Neutrophil (primary cell): ENCODE measurements around the gene LMOD2.

Source experiments
- H3K27ac ChIP-seq: fragments of 200-600 bp; sonication (generic); 2 replicates; pipeline ENCODE4 v1.5.1; 2016; ENCODE audit warnings: mild to moderate bottlenecking, moderate library complexity
- H3K27me3 ChIP-seq: fragments of 200-600 bp; sonication (generic); 2 replicates; pipeline ENCODE4 v1.6.0; 2016; ENCODE audit warnings: mild to moderate bottlenecking
- H3K36me3 ChIP-seq: fragments of 200-600 bp; sonication (generic); 2 replicates; pipeline ENCODE4 v1.5.1; 2017
- H3K4me1 ChIP-seq, 2 experiments: fragments of 200-600 bp in 1 of 2; sonication (generic) in 1 of 2; 1 replicate in 1 of 2; 2 replicates in 1 of 2; pipeline versions ENCODE4 v1.5.1 to v1.6.1; 2013 to 2016; ENCODE audit warnings: low read depth in 1 of 2, low read length in 1 of 2, mild to moderate bottlenecking in 1 of 2, moderate library complexity in 1 of 2; ENCODE audit not compliant: control insufficient read depth in 1 of 2, insufficient read depth in 1 of 2
- H3K4me3 ChIP-seq, 2 experiments: fragments of 200-600 bp in 1 of 2; sonication (generic) in 1 of 2; 1 replicate in 1 of 2; 2 replicates in 1 of 2; pipeline ENCODE4 v1.5.1; 2013 to 2016; ENCODE audit warnings: low read depth in 1 of 2, low read length in 1 of 2, mild to moderate bottlenecking in 1 of 2, moderate library complexity in 1 of 2
- H3K9me3 ChIP-seq: fragments of 200-600 bp; sonication (generic); 2 replicates; pipeline ENCODE4 v1.5.1; 2016
- TF ChIP-seq, protein P1 (sequence below): fragments of 200-600 bp; sonication (generic); IDR thresholded peaks from 2 replicates; pipeline ENCODE4 v1.5.1; 2016; ENCODE audit warnings: antibody characterized with exemption

LMOD2 gene

DNA sequence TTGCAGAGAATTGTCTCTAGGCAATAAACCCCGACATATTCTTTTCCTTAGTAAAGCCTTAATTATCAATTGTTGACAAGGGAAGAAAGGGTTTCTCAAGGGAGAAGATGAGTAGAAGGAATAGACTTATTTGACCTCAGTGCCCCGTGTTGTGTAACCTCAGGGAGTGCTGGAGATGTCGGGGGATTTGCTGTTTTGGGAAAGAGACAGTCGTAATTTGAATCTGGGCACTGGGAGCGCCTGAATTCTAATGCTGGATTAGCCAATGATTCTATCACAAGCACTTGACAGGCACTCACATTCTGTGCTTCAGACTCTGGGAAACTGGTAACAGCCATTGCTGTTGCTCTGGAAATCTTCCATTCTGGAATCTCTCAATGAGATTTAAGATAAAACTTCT is 13.8 kb upstream of the LMOD2 start:
- peaks cover 57% of the 10 kb centered on the region for H3K27me3 ChIP-seq
- peaks cover 11 to 16% of the 10 kb centered on the region in 2 experiments for H3K4me1 ChIP-seq
- no peaks in the 10 kb centered on the region for H3K9me3 ChIP-seq
- no peaks in the 10 kb centered on the region for H3K36me3 ChIP-seq
- H3K27ac ChIP-seq = no peak overlapping the region
- no peak overlapping the region for H3K4me3 ChIP-seq
- TF ChIP-seq, protein P1, sequence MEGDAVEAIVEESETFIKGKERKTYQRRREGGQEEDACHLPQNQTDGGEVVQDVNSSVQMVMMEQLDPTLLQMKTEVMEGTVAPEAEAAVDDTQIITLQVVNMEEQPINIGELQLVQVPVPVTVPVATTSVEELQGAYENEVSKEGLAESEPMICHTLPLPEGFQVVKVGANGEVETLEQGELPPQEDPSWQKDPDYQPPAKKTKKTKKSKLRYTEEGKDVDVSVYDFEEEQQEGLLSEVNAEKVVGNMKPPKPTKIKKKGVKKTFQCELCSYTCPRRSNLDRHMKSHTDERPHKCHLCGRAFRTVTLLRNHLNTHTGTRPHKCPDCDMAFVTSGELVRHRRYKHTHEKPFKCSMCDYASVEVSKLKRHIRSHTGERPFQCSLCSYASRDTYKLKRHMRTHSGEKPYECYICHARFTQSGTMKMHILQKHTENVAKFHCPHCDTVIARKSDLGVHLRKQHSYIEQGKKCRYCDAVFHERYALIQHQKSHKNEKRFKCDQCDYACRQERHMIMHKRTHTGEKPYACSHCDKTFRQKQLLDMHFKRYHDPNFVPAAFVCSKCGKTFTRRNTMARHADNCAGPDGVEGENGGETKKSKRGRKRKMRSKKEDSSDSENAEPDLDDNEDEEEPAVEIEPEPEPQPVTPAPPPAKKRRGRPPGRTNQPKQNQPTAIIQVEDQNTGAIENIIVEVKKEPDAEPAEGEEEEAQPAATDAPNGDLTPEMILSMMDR = no peak

DNA sequence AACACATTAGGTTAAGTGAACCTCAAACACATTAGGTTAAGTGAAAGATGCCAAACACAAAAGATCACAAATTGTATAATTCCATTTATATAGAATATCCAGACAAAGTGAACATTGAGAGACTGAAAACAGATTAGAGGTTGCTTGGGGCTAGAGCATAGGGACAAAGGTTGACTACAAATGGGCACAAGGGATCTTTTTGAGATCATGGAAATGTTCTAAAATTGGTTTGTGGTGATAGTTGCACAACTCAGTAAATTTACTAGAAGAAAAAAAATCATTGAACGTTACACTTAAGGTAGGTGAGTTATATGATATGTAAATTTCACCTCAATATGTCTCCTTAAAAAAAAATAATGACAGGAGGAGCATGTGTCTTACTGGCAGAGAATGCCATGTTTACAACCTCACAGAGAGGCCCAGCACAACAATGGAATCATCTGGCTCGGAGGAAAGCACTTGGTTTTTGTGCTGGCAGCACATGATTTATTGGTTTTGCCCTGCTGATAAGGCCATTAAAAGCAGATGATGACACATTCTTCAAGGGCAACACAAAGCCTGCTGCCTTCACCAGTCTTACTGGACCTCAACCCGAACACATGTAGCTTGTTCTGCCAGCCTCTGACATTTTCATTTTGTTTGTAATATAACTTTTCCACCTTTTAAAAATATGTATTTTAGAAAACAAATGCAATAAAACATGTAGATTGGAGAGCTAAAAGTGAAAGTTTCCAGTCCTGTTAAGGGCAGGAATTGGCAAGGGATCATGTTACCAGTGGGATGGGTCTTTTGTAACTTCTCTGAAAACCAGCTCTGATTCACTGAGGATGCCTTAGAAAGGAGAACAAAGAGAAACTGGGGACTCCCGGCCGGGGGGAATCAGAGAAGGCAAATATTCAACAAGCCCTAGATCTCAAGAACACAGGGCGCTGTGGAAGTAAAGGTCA is 11.9 kb upstream of the LMOD2 start:
- TF ChIP-seq, protein P1 = no peak
- H3K4me3 ChIP-seq = no peak overlapping the region
- no peaks in the 10 kb centered on the region for H3K9me3 ChIP-seq
- H3K4me1 ChIP-seq = peaks cover 18 to 27% of the 10 kb centered on the region in 2 experiments
- H3K36me3 ChIP-seq = no peaks in the 10 kb centered on the region
- peaks cover 40% of the 10 kb centered on the region for H3K27me3 ChIP-seq
- H3K27ac ChIP-seq = no peak overlapping the region

DNA sequence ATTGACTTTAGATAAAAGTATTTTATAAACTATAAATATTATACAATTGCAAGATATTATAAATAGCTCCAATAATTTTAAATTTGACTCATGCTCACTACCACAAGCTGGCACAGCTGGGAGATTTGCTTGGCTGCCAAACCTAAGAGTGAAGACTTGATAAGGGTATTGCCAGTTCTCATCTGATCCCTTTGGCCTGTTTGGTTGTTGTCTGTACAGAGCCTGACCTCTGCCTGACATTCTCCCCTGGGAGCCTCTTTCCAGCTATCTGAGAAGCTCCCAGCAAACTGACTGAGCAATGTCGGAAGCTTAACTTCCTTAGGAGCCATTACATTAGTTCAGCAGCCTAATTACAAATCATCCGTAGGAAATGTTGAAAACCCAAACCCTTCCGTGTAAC is 10.2 kb upstream of the LMOD2 start:
- Histone ChIP-seq H3K36me3 (no peaks in the 10 kb centered on the region), H3K9me3 (no peaks in the 10 kb centered on the region), H3K27me3 (peaks cover 28% of the 10 kb centered on the region), H3K4me3 (no peak overlapping the region), H3K27ac (no peak overlapping the region), H3K4me1 (peaks cover 19 to 30% of the 10 kb centered on the region in 2 experiments)
- TF ChIP-seq, protein P1 = no peak

DNA sequence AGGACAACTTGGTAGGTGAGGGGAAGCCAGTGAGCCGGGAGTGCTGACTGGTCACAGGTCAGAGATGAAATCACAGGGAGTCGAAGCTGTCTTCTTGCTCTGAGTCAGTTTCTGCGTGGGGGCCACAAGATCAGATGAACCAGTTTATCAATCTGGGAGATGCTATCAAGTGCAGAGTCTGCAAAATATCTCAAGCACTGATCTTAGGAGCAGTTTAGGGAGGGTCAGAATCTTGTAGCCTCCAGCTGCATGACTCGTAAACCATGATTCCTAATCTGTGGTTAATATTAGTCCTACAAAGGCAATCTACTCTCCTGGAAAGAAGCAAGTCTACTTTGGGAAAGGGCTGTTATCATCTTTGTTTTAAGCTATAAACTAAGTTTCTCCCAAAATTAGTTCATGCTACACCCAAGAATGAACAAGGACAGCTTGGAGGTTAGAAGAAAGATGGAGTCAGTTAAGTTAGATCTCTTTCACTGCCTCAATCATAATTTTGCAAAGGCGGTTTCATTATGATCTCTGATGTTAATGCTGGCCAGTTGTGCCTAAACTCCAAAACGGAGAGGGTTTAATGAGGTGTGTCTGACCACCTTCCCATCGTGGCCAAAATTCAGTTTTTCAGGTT is 8.4 kb upstream of the LMOD2 start:
- TF ChIP-seq, protein P1 = no peak

DNA sequence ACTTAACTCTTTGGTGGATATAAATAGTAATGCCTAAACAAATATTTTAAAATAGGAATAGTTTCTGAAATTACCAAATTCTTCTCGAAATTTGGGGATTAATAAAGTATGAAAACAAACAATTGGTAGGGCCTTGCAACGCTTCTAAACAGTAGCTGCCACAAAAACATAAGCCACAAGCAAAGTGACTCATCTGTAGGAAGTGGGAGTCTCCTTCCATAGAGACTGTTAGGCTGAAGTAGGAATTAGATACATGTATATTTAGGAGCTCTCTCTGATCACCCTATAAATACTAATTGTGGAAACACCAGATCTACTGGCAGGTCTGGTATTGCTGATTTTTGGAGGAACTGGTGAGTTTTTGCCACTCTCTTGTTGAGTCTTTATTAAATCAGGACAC is 5.7 kb upstream of the LMOD2 start:
- TF ChIP-seq, protein P1 = no peak
- Histone ChIP-seq H3K36me3 (no peaks in the 10 kb centered on the region), H3K4me3 (no peak overlapping the region), H3K4me1 (peaks cover 19 to 27% of the 10 kb centered on the region in 2 experiments), H3K9me3 (no peaks in the 10 kb centered on the region), H3K27me3 (peaks cover 13% of the 10 kb centered on the region), H3K27ac (no peak overlapping the region)

More for the DNA sequence above, 8.4 kb upstream of the LMOD2 start:
- H3K27me3 ChIP-seq = peaks cover 31% of the 10 kb centered on the region
- peaks cover 19 to 30% of the 10 kb centered on the region in 2 experiments for H3K4me1 ChIP-seq
- H3K27ac ChIP-seq = no peak overlapping the region
- no peaks in the 10 kb centered on the region for H3K36me3 ChIP-seq
- H3K9me3 ChIP-seq = no peaks in the 10 kb centered on the region
- no peak overlapping the region for H3K4me3 ChIP-seq
